ENCODE results near the gene MORN1. TPM values are rescaled to one million over a fixed set of nuclear protein-coding genes. Genes with fewer than 3 reads are reported as not detected.

The MORN1 gene
- total and polyA plus RNA-seq, 2 of the 8 experiments (the other 6 are each of a cell fraction or from before 2014, with no cell fraction given), result 5.0 to 9.1 TPM

DNA sequence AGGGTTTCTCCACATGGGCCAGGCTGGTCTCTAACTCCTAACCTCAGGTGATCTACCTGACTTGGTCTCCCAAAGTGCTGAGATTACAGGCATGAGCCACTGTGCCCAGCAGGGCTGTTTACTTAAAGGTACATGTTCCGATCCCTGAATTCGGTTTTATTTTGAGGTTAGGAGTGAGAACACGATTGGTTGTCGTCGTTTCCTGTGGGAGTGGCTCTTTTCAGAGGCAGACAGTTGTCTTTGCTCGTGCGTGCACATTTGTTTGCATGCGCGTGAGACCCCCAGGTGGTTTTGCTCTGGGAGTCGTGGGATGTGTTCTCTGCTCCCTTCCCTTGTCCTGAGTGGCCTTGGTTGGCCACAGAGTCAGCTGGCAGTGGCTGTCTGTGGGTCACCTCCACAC lies 103.0 kb downstream of the MORN1 start:
- Histone ChIP-seq H3K27ac (ENCODE audit: low read depth, low read length) (no peak overlapping the region), H2BK15ac (ENCODE audit: low read length) (no peak overlapping the region), H2BK120ac (replicated peaks; ENCODE audit: low read depth, low read length) (no peak overlapping the region), H3K14ac (ENCODE audit: insufficient read length) (no peak overlapping the region), H3K79me1 (ENCODE audit: low read depth, low read length) (peaks cover 27% of the 10 kb centered on the region), H2BK5ac (ENCODE audit: low read depth, low read length) (no peak overlapping the region), H3K23ac (ENCODE audit: insufficient read length) (no peak overlapping the region), H4K91ac (replicated peaks; ENCODE audit: insufficient read length, low read length) (no peak overlapping the region), H3K9me3 (ENCODE audit: insufficient read depth in 2 of 2, low read depth in 1 of 2, low read length in 1 of 2) (no peaks in the 10 kb centered on the region), H3K18ac (ENCODE audit: extremely low read depth, low read length) (no peak overlapping the region), H4K8ac (ENCODE audit: extremely low read depth, insufficient read depth, low read length) (no peak overlapping the region), H2AK5ac (ENCODE audit: low read depth, low read length) (no peak overlapping the region), H3K79me2 (ENCODE audit: control insufficient read depth in 1 of 2, insufficient read depth in 2 of 2, low read length in 2 of 2) (peaks cover 13 to 91% of the 10 kb centered on the region in 2 experiments; a peak in 3 of 4 replicates), H3K4ac (replicated peaks; ENCODE audit: insufficient read length, low read depth, low read length) (no peak overlapping the region), H4K20me1 (replicated peaks in 1 of 2; ENCODE audit: control insufficient read depth in 1 of 2, insufficient read depth in 2 of 2, low read length in 2 of 2) (peaks cover 24 to 37% of the 10 kb centered on the region in 2 experiments), H3K9ac (replicated peaks in 1 of 4; ENCODE audit: extremely low read depth in 1 of 4, low read depth in 3 of 4, low read length in 3 of 4) (no peak overlapping the region), H3K4me2 (ENCODE audit: insufficient read depth in 1 of 2, low read depth in 2 of 2, low read length in 2 of 2) (no peak overlapping the region), H3K4me1 (replicated peaks in 1 of 4; ENCODE audit: control insufficient read depth in 3 of 4, insufficient read depth in 4 of 4, low read length in 3 of 4) (peaks cover 0 to 25% (median 15%) of the 10 kb centered on the region in 4 experiments; a peak in 5 of 7 replicates), H2BK12ac (ENCODE audit: low read depth, low read length) (no peak overlapping the region), H2BK20ac (ENCODE audit: low read length) (no peak overlapping the region), H3K36me3 (ENCODE audit: control insufficient read depth in 2 of 4, insufficient read depth in 4 of 4, low read length in 3 of 4) (no peaks in the 10 kb centered on the region), H2AFZ (ENCODE audit: low read length) (no peak overlapping the region), H3K23me2 (ENCODE audit: low read depth, low read length) (no peaks in the 10 kb centered on the region), H3K4me3 (ENCODE audit: extremely low read depth in 1 of 4, insufficient read depth in 2 of 4, low read depth in 3 of 4, low read length in 4 of 4) (no peak overlapping the region), H4K5ac (ENCODE audit: insufficient read length, low read depth, low read length) (no peak overlapping the region), H3K56ac (replicated peaks; ENCODE audit: insufficient read length, low read depth, low read length) (no peak overlapping the region), H3K27me3 (replicated peaks in 1 of 4; ENCODE audit: control insufficient read depth in 3 of 4, extremely low read depth in 1 of 4, insufficient read depth in 3 of 4, low read length in 3 of 4) (no peaks in the 10 kb centered on the region)
- no peak for DNase-seq (ENCODE audit: low read depth in 1 of 2, low spot score in 2 of 2)
- ChIA-PET POLR2A (ENCODE audit: partially characterized antibody) (interaction anchor here (1.6 kb wide), 1 partner anchor 40 kb away, joined by 3 read pairs; no protein-coding TSS in a partner anchor), CTCF (ENCODE audit: partially characterized antibody) (interaction anchor here (0.6 to 1.7 kb wide), 6 partner anchors 12 to 322 kb away, joined by 3 to 4 read pairs (median 3); no protein-coding TSS in a partner anchor)
- no peak for FAIRE-seq
- WGBS, 2 experiments (ENCODE audit: extremely low coverage in 1 of 2, insufficient coverage in 1 of 2, insufficient read length in 1 of 2, insufficient replicate concordance in 2 of 2, low coverage in 1 of 2, low lambda C conversion rate in 2 of 2, missing lambda C conversion rate in 1 of 2), result 88% methylated on average over 10 of the region's 10 CpGs; no CpG with 5 or more reads in 1 of the 2 experiments
- no peak for TF ChIP-seq ZNF274 (IDR thresholded peaks at IDR 0.05; ENCODE audit: borderline replicate concordance, extremely low read depth, low read length)
- TF ChIP-seq ASH2L (IDR thresholded peaks at IDR 0.05; ENCODE audit: low read length), result no peak
- no peak for TF ChIP-seq EZH2 (IDR thresholded peaks at IDR 0.05; ENCODE audit: low read depth, low read length, severe bottlenecking)
- TF ChIP-seq SIX5 (IDR thresholded peaks at IDR 0.05; ENCODE audit: low read depth, low read length), result no peak

Data from H1 (cell line).